RWPE2 (cell line): ENCODE measurements around the gene RHO.

ENCODE experiments used
- ATAC-seq: fragments of 200-7000 bp; cut with Tn5 transposase; 3 replicates; pipeline ENCODE4 v1.9.1; 2021; ENCODE audit warnings: low read depth
- DNase-seq: peaks from one replicate; pipeline ENCODE4 v3.0.0-alpha.2; 2020; ENCODE audit warnings: low spot score
- H3K27ac ChIP-seq: fragments of 450-650 bp; 2 replicates; pipeline ENCODE4 v1.5.1; 2017; ENCODE audit warnings: mild to moderate bottlenecking; ENCODE audit not compliant: poor library complexity, severe bottlenecking
- H3K27me3 ChIP-seq: fragments of 250-450 bp; sonication (Bioruptor Pico); 2 replicates; pipeline ENCODE4 v1.5.1; 2021; ENCODE audit warnings: mild to moderate bottlenecking, moderate library complexity; ENCODE audit not compliant: insufficient read depth, poor library complexity, severe bottlenecking
- H3K36me3 ChIP-seq: fragments of 250-450 bp; sonication (Bioruptor Pico); 2 replicates; pipeline ENCODE4 v1.5.1; 2020; ENCODE audit warnings: low read depth, mild to moderate bottlenecking, moderate library complexity
- H3K4me1 ChIP-seq: fragments of 250-450 bp; sonication (Bioruptor Pico); 2 replicates; pipeline ENCODE4 v1.5.1; 2021; ENCODE audit warnings: mild to moderate bottlenecking, moderate library complexity; ENCODE audit not compliant: insufficient read depth, poor library complexity, severe bottlenecking
- H3K4me3 ChIP-seq: fragments of 250-450 bp; sonication (Bioruptor Pico); 2 replicates; pipeline ENCODE4 v1.5.1; 2021; ENCODE audit warnings: mild to moderate bottlenecking, moderate library complexity; ENCODE audit not compliant: severe bottlenecking
- H3K9me3 ChIP-seq: fragments of 250-450 bp; sonication (Bioruptor Pico); 2 replicates; pipeline ENCODE4 v1.5.1; 2021; ENCODE audit warnings: mild to moderate bottlenecking, moderate library complexity; ENCODE audit not compliant: severe bottlenecking
- CTCF ChIP-seq: fragments of 450-650 bp; IDR thresholded peaks from one replicate; pipeline ENCODE4 v1.5.1; 2017; ENCODE audit warnings: mild to moderate bottlenecking, moderate library complexity; ENCODE audit not compliant: poor library complexity, severe bottlenecking

The RHO gene

GRCh38 chr3:129565902-129566301 is 37.5 kb downstream of the RHO start:
- no peaks in the 10 kb centered on the region for H3K4me1 ChIP-seq
- no peak for TF ChIP-seq CTCF
- H3K27ac ChIP-seq = no peak overlapping the region
- no peak overlapping the region for H3K4me3 ChIP-seq
- H3K36me3 ChIP-seq = no peaks in the 10 kb centered on the region
- ATAC-seq = no peak
- H3K27me3 ChIP-seq = no peaks in the 10 kb centered on the region
- no peaks in the 10 kb centered on the region for H3K9me3 ChIP-seq
- DNase-seq = no peak

- H3K4me3 ChIP-seq = no peak overlapping the region
- H3K4me1 ChIP-seq = no peaks in the 10 kb centered on the region
- H3K36me3 ChIP-seq = no peaks in the 10 kb centered on the region
- no peak overlapping the region for H3K27ac ChIP-seq
- H3K9me3 ChIP-seq = no peaks in the 10 kb centered on the region
- H3K27me3 ChIP-seq = no peaks in the 10 kb centered on the region
- DNase-seq = no peak
- ATAC-seq = no peak
- no peak for TF ChIP-seq CTCF
Measured at GRCh38 chr3:129567176-129567705, 38.8 kb downstream of the RHO start.

GRCh38 chr3:129567939-129568338 is 39.5 kb downstream of the RHO start:
- Histone ChIP-seq H3K9me3 (no peaks in the 10 kb centered on the region), H3K36me3 (no peaks in the 10 kb centered on the region), H3K4me1 (no peaks in the 10 kb centered on the region), H3K27ac (no peak overlapping the region), H3K27me3 (no peaks in the 10 kb centered on the region), H3K4me3 (no peak overlapping the region)
- DNase-seq (no peak), ATAC-seq (no peak)
- no peak for TF ChIP-seq CTCF

- DNase-seq = no peak
- no peak for ATAC-seq
- H3K9me3 ChIP-seq = no peaks in the 10 kb centered on the region
- no peak overlapping the region for H3K27ac ChIP-seq
- H3K4me3 ChIP-seq = no peak overlapping the region
- no peaks in the 10 kb centered on the region for H3K27me3 ChIP-seq
- H3K36me3 ChIP-seq = no peaks in the 10 kb centered on the region
- no peak for TF ChIP-seq CTCF
- no peaks in the 10 kb centered on the region for H3K4me1 ChIP-seq
Measured at GRCh38 chr3:129569856-129570255, 41.4 kb downstream of the RHO start.

GRCh38 chr3:129571605-129572547 is 43.4 kb downstream of the RHO start:
- no peak for ATAC-seq
- no peaks in the 10 kb centered on the region for H3K4me1 ChIP-seq
- TF ChIP-seq CTCF = no peak
- no peak for DNase-seq
- H3K27me3 ChIP-seq = no peaks in the 10 kb centered on the region
- H3K4me3 ChIP-seq = no peak overlapping the region
- H3K9me3 ChIP-seq = no peaks in the 10 kb centered on the region
- H3K36me3 ChIP-seq = no peaks in the 10 kb centered on the region
- H3K27ac ChIP-seq = no peak overlapping the region
